HepG2 (cell line): ENCODE data around the gene IL4I1. TPM values are rescaled to one million over a fixed set of nuclear protein-coding genes. Genes with fewer than 3 reads are reported as not detected.

Experiments used
- AKAP8 ChIP-seq: sonication (generic); formaldehyde crosslinking; IDR thresholded peaks from 2 replicates; pipeline ENCODE4 v1.5.1; 2020; ENCODE audit warnings: mild to moderate bottlenecking, missing genetic modification reagents
- CBX5 ChIP-seq: sonication (generic); formaldehyde crosslinking; IDR thresholded peaks from 2 replicates; pipeline ENCODE4 v1.4.0; 2020; ENCODE audit warnings: missing genetic modification reagents, borderline replicate concordance
- E2F2 ChIP-seq: sonication (generic); formaldehyde crosslinking; IDR thresholded peaks from 2 replicates; pipeline ENCODE4 v1.4.0; 2020; ENCODE audit warnings: missing genetic modification reagents, borderline replicate concordance
- GFI1 ChIP-seq: sonication (generic); formaldehyde crosslinking; IDR thresholded peaks from 2 replicates; pipeline ENCODE4 v1.5.0; 2020; ENCODE audit warnings: missing genetic modification reagents, mild to moderate bottlenecking, borderline replicate concordance
- GTF2F1 ChIP-seq: fragments of 150-350 bp; IDR thresholded peaks from 2 replicates; pipeline ENCODE4 v1.6.1; 2014; ENCODE audit warnings: low read length
- MBNL3 ChIP-seq: fragments of 250-450 bp; sonication (Bioruptor Pico); conservative IDR thresholded peaks from 2 replicates; pipeline ENCODE4 v1.8.0; 2022; ENCODE audit warnings: mild to moderate bottlenecking, inconsistent platforms
- NFIC ChIP-seq: IDR thresholded peaks from 2 replicates; pipeline ENCODE4 v1.6.1; 2012; ENCODE audit warnings: mild to moderate bottlenecking, low read length, inconsistent platforms
- PAX8 ChIP-seq: sonication (generic); formaldehyde crosslinking; IDR thresholded peaks from 2 replicates; pipeline ENCODE4 v1.8.0; 2022; ENCODE audit warnings: mild to moderate bottlenecking, missing genetic modification reagents, borderline replicate concordance
- ZNF224 ChIP-seq: sonication (generic); formaldehyde crosslinking; IDR thresholded peaks from 2 replicates; pipeline ENCODE4 v1.5.0; 2020; ENCODE audit warnings: mild to moderate bottlenecking, missing genetic modification reagents
- ZNF432 ChIP-seq: sonication (generic); formaldehyde crosslinking; IDR thresholded peaks from 2 replicates; pipeline ENCODE4 v1.5.0; 2020; ENCODE audit warnings: missing genetic modification reagents, mild to moderate bottlenecking, borderline replicate concordance
- ZNF451 ChIP-seq: sonication (generic); formaldehyde crosslinking; IDR thresholded peaks from 2 replicates; pipeline ENCODE4 v1.5.0; 2020; ENCODE audit warnings: mild to moderate bottlenecking, missing genetic modification reagents
- ZNF703 ChIP-seq: sonication (generic); formaldehyde crosslinking; IDR thresholded peaks from 2 replicates; pipeline ENCODE4 v1.5.1; 2020; ENCODE audit warnings: missing genetic modification reagents, mild to moderate bottlenecking, moderate library complexity, borderline replicate concordance
- ZNF839 ChIP-seq: sonication (generic); formaldehyde crosslinking; IDR thresholded peaks from 2 replicates; pipeline ENCODE4 v1.4.0; 2020; ENCODE audit warnings: missing genetic modification reagents, mild to moderate bottlenecking, borderline replicate concordance
- polyA plus RNA-seq, 8 experiments: library from polyadenylated mRNA; depleted of rRNA in 3 of 8; stranded (reverse) in 7 of 8; unstranded in 1 of 8; fragments of >200 nt; fragmentation: Illumina TruSeq in 4 of 8; extraction: Trizol in 4 of 8; gene quantifications; 2 replicates each; pipeline versions ENCODE4 v1.2.1 to v1.2.3, GENCODE V29; 2011 to 2016; ENCODE audit warnings: low read depth in 4 of 8, missing spikeins in 1 of 8, mixed read lengths in 1 of 8; ENCODE audit not compliant: insufficient read depth in 1 of 8
- total RNA-seq, 5 experiments: library from RNA; depleted of rRNA; stranded (reverse); fragments of >200 nt; fragmentation: Illumina TruSeq; extraction: Trizol; gene quantifications; 2 replicates each; pipeline ENCODE4 v1.2.3, GENCODE V29; 2016; ENCODE audit warnings: low read depth in 1 of 5
- TF ChIP-seq, protein P1 (sequence below): sonication (generic); formaldehyde crosslinking; IDR thresholded peaks from 2 replicates; pipeline ENCODE4 v1.9.0; 2021; ENCODE audit warnings: missing genetic modification reagents, borderline replicate concordance
- TF ChIP-seq, protein P2 (sequence below): sonication (generic); formaldehyde crosslinking; IDR thresholded peaks from 2 replicates; pipeline ENCODE4 v1.5.0; 2020; ENCODE audit warnings: mild to moderate bottlenecking, missing genetic modification reagents, borderline replicate concordance
- TF ChIP-seq, protein P3 (sequence below): sonication (generic); formaldehyde crosslinking; IDR thresholded peaks from 2 replicates; pipeline ENCODE4 v1.5.1; 2020; ENCODE audit warnings: mild to moderate bottlenecking, missing genetic modification reagents

IL4I1 gene
- total and polyA plus RNA-seq, 2 of the 13 experiments (the other 11 are each of a cell fraction or from before 2014, with no cell fraction given): not detected

DNA sequence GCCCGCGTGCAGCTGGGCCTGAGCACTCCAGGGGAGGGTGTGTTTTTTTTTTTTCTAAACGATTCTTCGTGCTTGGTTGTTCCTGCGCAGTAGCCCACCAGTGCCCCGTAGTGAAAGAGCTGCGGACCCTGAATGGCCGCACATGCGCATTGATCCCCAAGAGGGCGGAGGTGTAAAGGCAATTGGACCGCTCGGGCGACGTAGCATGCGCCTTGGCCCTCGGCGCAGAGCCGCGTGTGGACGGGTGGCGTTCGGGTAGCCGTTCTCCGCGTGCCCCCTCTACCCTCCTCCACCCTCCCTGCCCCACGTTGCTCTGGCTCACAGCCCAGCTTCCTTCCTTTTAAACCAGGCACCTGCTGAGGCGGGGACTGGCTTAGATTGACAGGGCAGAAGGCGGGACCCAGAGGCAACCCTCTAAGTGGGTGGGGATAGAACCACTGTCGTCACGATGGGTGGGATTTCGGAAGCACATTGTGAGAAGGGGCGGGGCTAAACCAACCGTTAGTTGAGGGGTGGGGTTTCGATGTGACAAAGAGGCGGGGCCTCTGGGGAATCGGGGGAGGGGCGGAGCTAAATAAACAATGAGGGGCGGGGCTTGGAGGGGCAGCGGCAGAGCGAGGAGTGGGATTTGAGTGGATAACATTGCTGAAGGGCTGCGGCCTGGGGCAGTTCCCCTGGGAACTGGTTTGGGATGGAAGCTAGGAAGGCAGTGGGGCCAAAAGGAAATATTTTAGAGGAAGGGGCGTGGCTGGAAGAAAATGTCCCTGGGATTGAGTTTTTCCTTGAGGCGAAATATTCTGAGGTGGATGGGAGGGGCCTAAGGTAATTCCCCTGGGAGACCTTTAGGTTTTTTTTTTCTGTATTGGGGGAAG is 33.2 kb upstream of the IL4I1 start (continued):
- peak; percentile 56; the same call in 1 of the 2 replicates for TF ChIP-seq E2F2 (CRISPR knock-in tag)
- peak; percentile 18; the same call in 1 of the 2 replicates for TF ChIP-seq ZNF703
- TF ChIP-seq ZNF451 (CRISPR knock-in tag): peak; percentile 77; the same call in 1 of the 2 replicates
- TF ChIP-seq ZNF224 (CRISPR knock-in tag): no peak; the same call in 1 of the 2 replicates
- no peak for TF ChIP-seq ZNF432 (CRISPR knock-in tag)
- TF ChIP-seq, protein P1, sequence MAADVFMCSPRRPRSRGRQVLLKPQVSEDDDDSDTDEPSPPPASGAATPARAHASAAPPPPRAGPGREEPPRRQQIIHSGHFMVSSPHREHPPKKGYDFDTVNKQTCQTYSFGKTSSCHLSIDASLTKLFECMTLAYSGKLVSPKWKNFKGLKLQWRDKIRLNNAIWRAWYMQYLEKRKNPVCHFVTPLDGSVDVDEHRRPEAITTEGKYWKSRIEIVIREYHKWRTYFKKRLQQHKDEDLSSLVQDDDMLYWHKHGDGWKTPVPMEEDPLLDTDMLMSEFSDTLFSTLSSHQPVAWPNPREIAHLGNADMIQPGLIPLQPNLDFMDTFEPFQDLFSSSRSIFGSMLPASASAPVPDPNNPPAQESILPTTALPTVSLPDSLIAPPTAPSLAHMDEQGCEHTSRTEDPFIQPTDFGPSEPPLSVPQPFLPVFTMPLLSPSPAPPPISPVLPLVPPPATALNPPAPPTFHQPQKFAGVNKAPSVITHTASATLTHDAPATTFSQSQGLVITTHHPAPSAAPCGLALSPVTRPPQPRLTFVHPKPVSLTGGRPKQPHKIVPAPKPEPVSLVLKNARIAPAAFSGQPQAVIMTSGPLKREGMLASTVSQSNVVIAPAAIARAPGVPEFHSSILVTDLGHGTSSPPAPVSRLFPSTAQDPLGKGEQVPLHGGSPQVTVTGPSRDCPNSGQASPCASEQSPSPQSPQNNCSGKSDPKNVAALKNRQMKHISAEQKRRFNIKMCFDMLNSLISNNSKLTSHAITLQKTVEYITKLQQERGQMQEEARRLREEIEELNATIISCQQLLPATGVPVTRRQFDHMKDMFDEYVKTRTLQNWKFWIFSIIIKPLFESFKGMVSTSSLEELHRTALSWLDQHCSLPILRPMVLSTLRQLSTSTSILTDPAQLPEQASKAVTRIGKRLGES (CRISPR knock-in tag): no peak
- TF ChIP-seq, protein P2, sequence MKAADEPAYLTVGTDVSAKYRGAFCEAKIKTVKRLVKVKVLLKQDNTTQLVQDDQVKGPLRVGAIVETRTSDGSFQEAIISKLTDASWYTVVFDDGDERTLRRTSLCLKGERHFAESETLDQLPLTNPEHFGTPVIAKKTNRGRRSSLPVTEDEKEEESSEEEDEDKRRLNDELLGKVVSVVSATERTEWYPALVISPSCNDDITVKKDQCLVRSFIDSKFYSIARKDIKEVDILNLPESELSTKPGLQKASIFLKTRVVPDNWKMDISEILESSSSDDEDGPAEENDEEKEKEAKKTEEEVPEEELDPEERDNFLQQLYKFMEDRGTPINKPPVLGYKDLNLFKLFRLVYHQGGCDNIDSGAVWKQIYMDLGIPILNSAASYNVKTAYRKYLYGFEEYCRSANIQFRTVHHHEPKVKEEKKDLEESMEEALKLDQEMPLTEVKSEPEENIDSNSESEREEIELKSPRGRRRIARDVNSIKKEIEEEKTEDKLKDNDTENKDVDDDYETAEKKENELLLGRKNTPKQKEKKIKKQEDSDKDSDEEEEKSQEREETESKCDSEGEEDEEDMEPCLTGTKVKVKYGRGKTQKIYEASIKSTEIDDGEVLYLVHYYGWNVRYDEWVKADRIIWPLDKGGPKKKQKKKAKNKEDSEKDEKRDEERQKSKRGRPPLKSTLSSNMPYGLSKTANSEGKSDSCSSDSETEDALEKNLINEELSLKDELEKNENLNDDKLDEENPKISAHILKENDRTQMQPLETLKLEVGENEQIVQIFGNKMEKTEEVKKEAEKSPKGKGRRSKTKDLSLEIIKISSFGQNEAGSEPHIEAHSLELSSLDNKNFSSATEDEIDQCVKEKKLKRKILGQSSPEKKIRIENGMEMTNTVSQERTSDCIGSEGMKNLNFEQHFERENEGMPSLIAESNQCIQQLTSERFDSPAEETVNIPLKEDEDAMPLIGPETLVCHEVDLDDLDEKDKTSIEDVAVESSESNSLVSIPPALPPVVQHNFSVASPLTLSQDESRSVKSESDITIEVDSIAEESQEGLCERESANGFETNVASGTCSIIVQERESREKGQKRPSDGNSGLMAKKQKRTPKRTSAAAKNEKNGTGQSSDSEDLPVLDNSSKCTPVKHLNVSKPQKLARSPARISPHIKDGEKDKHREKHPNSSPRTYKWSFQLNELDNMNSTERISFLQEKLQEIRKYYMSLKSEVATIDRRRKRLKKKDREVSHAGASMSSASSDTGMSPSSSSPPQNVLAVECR (CRISPR knock-in tag): peak; percentile 85
- TF ChIP-seq ZNF839 (CRISPR knock-in tag): no peak
- TF ChIP-seq GFI1 (CRISPR knock-in tag): 0 out of 2 replicates have a peak, but pooled peaks have one; percentile 46
- peak; percentile 20; the same call in 1 of the 2 replicates for TF ChIP-seq CBX5 (CRISPR knock-in tag)
- TF ChIP-seq NFIC: no peak
- TF ChIP-seq GTF2F1: no peak
- TF ChIP-seq AKAP8 (CRISPR knock-in tag): no peak; the same call in 1 of the 2 replicates
- TF ChIP-seq, protein P3, sequence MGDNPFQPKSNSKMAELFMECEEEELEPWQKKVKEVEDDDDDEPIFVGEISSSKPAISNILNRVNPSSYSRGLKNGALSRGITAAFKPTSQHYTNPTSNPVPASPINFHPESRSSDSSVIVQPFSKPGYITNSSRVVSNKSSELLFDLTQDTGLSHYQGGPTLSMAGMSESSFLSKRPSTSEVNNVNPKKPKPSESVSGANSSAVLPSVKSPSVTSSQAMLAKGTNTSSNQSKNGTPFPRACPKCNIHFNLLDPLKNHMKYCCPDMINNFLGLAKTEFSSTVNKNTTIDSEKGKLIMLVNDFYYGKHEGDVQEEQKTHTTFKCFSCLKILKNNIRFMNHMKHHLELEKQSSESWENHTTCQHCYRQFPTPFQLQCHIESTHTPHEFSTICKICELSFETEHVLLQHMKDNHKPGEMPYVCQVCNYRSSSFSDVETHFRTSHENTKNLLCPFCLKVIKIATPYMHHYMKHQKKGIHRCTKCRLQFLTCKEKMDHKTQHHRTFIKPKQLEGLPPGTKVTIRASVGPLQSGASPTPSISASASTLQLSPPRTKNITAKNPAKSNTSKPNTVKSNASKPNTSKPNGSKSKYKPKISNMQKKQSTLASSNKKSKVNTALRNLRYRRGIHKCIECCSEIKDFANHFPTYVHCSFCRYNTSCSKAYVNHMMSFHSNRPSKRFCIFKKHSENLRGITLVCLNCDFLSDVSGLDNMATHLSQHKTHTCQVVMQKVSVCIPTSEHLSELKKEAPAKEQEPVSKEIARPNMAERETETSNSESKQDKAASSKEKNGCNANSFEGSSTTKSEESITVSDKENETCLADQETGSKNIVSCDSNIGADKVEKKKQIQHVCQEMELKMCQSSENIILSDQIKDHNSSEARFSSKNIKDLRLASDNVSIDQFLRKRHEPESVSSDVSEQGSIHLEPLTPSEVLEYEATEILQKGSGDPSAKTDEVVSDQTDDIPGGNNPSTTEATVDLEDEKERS (CRISPR knock-in tag): 0 out of 2 replicates have a peak, but pooled peaks have one; percentile 18
- TF ChIP-seq MBNL3 (CRISPR knock-in tag): no peak
- no peak for TF ChIP-seq PAX8
